GM19452 (cell line): ENCODE measurements around the gene DENND5B.
"Not testable (repeated sequence)": the region's sequence is repeated elsewhere in the genome, so short reads cannot be mapped to it uniquely, and the experiment has no call there.

Experiments used
- ATAC-seq: cut with Tn5 transposase; IDR thresholded peaks from one replicate; pipeline ENCODE4 v1.9.1; 2021; ENCODE audit not compliant: unreplicated experiment

Gene DENND5B

DNA sequence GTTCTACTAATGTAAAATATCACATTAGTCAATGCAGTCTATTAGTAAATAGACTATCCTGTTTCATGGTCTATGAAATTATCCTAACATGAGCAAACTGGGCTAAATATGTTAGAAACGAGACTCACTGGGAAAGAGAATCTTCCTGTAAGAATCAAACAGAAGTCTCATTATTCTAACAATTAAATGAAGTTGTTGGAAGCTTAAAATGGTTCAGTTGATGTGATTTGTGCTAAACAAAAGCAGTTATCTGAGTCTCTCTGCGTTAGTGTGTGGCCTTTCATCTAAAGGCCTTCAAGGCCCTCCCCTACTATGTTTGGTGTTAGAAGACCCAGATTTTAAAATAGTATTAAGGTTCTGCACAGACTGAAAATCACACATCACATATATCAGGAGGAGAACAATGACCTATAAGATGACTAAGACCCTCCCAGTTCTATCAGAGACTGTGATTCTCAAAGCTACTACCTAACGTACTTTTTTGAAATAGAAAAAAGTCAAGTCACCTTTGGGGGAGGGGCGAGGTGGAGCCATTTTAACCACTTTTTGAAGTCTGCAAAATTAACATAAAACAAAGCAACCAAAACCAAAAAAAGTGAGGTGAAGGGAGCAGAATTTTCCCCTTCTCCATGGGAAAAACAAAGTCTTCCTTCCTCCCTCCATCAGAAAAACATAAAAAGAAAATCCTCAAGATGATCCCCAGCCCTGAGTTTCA is 82.3 kb downstream of the DENND5B start:
- ATAC-seq = no peak

DNA sequence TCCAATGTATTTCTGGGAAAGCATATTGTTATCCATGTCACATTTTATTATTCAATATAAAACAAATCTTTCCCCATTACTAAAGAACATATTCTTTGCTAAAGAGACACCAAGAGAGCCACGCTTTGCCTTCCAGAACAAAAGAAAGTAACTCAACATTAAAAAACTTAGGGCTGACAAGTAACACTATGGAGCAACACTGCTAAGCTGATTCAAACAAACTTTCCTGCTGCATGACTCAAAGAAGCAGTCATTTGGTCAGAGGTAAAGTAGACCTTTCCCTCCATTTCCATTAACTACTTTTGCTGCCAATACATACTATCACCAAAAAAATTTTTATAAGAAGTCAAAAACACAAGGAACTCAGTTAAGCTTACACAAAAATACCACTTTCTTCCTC is 83.0 kb downstream of the DENND5B start:
- no peak for ATAC-seq

DNA sequence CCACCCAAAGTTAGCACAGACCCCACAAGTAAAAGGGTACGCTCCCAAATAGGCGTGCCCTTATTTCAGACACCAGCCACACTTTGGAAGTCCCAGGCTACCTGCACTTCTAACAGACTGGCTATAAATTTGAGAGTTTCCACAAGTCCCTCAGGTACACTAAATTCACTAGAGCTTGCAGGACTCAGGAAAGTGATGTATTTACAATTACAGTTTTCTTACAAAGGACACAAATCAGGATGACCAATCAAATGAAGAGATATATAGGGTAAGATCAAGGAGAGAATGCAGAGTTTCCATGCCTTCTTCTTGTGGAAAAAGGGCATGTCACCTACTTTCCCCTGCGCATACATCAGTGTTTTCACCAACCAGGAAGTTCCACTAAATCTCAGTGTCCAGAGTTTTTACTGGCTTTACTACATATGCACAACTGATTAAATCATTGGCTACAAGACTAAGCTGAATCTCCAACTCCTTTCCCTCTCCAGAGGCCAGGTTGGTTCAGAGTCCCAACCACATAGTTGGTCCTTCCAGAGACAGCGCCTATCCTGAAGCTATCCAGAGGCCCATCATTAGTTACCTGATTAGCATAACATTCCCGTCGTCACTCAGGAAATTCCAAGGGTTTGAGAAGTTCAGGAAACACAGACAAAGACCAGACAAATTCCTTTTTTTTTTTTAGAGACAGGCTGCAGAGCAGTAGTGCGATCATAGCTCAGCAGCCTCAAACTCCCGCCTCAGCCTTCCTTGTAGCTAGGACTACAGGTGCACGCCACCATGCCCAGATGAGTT is 84.2 kb downstream of the DENND5B start:
- ATAC-seq = no peak

DNA sequence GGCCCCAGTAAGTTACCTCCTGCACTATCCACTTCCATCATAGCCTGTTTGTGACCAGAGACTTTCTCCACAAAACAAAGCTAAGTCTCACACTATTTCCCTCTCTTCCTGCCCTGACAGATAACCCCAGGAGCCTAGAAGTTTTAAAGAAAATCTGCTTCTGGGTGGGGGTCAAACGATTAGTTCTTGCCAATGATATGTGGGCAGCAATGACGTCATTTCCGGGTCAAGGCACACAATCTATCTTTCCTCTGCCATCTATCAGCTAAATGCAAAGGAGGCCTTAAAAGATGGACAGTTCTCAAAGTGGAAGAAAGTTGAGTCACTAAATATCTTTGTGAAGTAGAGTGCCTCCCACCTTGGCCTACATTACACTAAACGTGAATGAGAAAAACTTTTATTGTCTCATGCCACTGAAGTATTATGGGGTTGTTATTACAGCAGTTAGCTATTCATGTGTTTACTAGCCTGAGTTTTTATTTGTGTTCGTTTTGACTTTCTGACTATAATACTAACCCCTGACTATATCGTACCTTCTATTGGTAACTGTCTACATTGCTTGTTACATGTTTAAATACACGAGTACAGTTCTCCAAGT is 86.2 kb downstream of the DENND5B start:
- ATAC-seq = no peak

DNA sequence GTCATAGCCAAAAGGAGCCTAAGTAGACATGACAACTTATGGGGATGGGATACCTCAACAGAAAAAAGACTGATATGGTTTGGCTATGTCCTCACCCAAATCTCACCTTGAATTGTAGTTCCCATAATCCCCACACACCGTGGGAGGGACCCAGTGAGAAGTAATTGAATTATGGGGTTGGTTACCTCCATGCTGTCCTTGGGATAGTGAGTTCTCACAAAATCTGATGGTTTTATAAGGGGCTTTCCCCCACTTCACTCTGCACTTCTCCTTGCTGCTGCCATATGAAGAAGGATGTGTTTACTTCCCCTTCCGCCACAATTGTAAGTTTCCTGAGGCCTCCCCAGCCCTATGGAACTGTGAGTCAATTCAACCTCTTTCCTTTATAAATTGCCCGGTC is 89.9 kb downstream of the DENND5B start:
- ATAC-seq = not testable (repeated sequence)

DNA sequence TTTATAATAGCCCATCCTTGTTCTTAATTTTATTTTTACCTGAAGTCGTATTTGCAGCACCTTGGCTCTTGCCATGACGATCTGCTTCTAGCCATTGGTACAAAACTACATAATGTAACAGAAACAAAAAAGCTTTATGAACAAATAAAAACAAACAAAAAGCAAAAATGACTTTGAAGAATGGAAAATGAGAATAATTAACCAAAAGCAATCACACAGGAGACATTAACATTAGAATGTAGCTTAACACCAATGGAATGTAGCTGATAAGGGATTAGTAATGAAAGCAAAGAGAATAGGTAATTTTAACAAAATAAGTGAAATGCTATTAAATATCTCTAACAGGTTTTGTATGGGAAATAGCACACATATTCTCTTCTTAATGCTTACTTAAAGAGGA is 91.4 kb downstream of the DENND5B start:
- ATAC-seq = no peak

DNA sequence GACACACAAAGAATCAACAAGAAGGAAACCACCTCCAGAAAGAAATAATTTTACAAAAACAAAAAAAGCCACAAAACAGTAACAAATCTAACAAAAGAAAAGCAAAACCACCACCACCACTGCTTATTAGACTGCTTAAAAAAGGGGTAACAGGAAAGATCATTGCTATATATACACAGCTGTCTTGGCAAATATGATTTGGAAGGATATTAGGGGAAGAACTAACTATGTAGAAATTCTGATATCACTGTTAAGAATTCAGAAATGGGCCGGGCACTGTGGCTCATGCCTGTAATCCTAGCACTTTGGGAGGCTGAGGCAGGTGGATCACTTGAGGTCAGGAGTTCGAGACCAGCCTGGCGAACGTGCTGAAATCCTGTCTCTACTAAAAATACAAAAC is 92.5 kb downstream of the DENND5B start:
- no peak for ATAC-seq

DNA sequence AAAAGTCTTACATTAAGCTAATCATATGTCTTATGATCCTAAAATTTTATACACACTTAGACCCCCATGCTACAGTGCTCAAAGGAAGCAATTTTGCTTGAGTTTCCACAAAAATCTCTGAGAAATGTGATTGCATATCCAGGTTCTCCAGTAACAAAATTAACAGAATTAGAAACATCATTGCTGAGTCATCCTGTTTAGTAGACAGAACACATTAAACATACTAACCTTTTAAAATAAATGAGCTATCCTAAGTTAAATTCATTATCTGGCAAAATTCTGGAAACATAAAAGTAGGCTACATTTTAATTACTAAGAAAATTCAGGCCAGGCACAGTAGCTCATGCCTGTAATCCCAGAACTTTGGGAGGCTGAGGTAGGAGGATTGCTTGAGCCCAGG is 94.7 kb downstream of the DENND5B start:
- ATAC-seq = no peak

DNA sequence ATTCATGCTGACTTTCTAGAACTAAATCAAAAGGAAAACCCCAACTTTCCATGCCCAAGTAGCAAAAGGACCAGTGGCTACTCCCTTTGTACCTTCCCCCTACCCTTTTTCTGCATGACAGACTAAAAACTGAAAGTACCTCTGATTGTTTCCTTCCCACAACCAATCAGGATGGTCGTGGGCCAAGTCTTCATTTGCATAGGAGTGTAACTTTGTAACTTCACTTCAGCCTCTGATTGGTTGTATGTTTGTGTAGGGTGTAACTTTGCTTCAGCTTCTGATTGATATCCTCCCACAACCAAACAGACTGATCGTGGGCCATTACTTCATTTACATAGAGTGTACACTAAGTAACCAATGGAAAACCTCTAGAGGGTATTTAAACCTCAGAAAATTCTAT is 96.5 kb downstream of the DENND5B start:
- ATAC-seq = no peak

DNA sequence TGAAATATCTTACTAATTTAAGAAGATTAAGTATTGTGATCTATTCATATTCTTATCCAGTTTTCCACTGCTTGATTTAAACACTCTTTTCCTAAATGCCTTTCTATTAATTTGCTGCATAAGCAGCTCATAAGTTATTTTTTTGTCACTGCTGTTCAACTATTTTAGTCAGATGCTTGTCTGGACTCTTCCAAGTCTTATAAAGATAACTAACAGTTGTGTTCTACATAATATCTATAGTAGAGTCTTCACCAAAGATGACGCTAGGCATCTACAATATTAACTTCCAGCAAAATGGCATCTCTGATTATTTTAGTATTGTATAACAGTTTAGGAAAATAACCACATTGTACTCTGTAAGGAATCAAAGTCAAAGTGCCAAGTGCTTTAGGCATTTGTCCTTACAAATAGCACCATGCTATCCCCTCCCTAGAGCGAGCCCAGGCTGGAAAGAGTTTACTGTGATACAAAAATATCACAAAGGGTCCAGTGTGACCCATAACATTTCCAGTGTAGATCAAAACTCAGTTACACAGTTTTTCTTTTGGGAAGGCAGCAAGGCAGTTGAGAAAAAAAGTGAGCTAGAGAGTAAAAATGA is 98.2 kb downstream of the DENND5B start:
- no peak for ATAC-seq

DNA sequence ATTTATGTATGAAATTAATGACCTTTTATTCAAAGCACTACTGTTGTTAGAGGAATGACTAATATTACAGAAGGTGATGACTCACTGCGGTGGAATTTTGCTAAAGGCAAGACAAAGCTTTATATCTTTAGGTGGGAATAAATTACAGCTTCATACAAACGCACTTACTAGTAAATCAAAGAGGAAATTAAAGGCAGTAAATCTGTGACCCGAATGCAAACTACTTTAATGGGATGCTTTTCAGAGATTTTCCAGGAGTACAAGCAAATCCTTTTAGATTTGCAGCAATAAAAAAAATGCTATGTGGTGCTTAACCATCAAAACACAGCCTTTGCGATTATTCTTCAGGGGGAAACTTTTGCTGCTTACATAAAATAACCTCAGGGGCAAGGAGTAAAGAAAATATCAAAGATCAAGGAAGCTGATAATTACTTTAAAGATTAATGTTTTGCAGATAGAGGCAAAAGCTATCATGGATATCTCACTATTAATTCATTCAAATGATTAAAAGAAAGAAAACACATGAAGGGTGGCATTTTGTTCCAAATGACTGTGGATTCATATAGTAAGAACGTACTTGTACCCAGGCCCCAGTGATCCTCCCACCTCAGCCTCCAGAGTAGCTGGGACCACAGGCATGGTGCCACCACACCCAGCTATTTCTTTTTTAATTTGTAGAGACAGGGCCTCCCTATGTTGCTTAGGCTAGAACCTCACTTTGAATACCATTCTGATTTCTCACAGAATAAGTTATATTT is 98.9 kb downstream of the DENND5B start:
- ATAC-seq = no peak

DNA sequence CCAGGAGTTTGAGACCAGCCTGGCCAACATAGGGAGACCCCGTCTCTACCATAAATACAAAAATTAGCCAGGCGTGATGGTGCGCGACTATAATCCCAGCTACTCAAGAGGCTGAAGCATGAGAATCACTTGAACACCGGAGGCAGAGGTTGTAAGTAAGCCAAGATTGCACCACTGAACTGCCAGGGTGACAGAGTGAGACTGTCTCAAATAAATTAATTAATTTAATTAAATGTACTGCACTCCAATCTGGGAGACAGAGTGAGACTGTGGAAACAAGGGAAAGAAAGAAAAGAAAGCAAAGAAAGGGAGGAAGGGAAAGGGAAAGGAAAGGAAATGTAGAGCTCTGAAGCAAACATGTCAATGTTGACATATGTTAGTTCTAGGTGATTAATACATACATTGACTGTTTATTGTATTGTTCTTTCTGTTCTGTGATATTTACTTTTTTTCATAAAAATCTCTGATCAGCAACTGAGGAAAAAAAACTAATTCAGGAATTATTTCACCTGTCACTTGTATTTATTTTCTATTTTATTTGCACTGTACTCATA is 99.6 kb downstream of the DENND5B start:
- no peak for ATAC-seq

DNA sequence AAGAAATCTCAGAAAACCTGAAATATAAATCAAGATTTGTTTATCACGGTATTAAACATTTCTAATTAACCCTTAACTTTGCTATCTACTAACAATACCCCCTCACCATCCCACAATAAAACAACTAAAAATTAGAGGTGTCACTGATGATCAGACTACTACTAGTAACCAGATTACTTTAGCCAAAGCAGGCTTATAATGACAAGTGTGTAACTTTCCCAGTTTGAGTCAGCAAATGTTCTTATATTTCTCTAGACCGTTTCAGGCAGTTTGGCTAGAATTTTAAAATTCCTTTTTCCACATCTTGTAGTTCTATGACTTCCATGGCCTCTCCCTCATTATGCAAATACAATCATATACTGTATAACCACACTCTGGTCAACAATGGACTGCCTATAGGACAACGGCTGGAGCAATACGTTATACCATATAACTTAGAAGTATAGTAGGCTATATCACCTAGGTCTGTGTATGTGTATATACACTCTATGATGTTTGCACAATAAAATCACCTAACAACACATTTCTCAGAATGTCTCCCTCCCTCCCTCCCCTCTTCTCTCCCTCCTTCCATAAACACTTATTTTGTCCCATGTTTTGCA is 102.1 kb downstream of the DENND5B start:
- no peak for ATAC-seq

DNA sequence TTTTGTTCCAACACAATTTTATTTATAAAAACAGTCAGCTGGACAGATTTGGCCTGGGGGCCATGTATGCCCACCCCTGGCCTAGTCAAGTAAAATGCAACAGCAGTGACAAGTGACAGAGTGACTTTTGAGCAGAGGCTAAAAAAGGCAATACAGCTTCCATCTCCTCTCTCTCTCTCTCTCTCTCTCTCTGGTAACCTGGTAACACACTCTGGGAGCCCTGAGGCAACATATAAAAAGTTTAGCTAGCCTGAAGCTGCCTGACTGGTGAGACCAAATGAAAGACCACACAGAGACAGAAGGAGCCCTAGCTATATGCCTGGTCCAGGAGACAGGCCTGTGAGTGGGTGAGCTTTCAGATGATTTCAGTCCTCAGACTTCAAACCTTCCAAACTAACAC is 105.4 kb downstream of the DENND5B start:
- no peak for ATAC-seq

DNA sequence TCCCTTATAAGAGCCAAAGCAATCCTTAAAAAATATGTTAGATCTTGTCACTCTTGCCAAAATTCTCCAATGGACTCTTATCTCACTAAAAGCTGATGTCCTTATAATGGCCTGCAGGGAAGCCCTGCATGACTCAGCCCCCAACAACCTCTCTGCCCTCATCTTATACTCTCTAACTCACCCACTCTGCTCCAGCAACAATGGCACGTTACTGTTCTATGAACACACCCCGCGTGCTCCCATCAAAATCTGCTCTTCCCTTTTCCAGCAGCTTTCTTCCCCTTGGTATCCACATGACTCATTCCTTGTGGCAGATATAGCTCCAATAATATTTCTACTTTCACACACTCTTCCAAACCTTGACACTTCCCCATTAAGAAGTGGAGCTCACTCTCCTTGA is 108.1 kb downstream of the DENND5B start:
- no peak for ATAC-seq

DNA sequence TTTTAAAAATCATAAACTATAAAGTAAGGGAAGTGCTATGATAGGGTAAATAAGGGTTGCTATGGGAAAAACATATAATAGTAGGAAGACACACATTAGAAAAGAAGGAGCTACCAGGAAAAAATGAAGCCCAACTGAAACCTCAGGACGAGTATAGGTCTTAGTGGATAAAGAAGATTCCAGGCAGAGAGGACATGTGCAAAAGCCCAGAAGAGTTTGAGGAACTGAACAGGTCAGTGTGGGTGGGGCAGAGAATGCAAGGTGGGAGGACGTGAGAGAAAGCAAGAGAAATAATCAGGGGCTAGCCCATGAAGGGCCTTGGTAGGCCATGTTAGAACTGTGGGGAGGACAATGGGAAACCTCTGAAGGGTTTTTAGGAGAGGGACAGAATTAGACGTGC is 109.5 kb downstream of the DENND5B start:
- ATAC-seq = no peak

DNA sequence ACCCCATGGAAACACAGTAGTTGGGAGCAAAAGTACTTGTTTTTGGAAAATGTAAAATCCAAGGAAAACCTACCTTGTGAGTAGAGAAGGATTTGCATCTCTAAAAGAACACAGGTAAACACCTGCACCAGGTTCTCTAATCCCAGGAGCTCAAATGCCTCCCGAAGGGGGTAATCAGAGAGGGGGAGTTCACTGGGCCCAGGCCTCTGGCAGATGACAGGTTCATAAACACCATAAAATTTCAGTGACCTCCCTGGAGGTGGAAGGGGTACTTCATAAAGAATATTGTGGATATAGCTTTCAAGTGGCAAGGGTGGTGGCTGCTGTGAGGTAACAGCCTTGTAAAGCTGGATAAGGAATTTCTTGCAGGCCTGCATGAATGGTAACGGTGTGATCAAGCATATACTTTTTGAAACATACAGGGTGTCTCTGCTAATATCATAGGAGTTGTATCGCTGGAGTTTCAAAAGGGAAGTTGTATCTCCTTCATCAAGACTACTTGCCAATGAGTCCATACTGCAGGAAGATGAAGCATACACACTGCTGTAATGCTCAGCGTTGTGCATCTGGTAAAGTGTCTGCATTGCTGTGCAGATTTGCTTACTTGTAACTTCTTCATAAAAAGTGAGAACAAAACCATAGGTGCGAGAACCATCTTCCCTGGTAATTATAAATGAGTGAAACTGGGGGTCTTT is 111.3 kb downstream of the DENND5B start:
- ATAC-seq = peak; percentile 49

DNA sequence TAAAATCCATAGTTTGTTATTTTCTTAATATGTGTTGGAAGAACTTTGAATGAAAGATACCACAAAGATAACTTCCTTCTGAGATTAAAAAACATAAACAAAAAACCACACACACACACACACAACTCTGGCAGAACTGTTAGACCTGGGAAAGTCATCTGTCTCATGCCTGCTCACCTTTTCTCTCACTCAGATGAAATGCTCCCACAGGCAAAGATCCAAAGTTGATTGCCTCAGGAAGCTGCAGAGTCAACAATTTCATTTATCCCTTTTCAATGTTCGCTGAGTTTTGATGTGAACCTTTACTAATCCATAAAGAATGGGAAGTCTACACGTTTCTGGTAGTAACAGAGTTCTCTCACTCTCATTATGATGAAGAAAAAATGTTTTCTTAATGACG is 112.0 kb downstream of the DENND5B start:
- ATAC-seq = no peak

DNA sequence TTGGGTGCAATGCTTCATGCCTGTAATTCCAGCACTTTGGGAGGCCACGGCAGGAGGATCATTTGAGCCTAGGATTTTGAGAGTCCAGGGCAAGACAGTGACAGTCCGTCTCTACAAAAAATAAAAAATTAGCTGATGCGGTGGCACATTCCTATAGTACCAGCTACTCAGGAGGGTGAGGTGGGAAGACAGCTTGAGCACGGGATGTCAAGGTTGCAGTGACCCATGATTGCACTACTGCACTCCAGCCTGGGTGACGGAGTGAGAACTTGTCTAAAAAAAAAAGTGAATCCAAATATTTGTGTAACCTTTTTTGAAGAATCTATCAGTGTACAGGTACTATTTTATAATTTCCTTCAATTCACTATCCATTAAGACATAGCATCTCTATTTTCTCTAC is 112.5 kb downstream of the DENND5B start:
- no peak for ATAC-seq

DNA sequence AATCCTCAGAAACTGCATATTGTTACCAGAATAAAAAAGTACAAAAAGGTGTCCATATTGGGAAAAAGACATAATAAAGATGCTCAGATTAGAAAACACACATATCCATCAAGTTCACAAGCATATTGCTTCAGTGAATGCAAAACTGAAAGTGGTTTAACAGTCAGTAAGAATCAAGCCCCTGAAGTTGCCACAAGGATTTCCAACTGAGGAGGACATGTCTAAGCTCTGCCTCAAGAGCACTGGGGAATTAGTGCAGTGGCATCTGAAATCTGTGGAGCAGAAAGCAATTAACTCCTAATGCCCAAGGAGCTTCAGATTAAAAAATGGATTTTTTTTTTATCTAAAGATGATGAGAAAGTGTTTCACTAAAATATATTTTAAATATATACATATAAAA is 113.2 kb downstream of the DENND5B start:
- peak; percentile 65 for ATAC-seq
